GM12872 (cell line): ENCODE measurements around the gene LHFPL2.

Experiments
- TF ChIP-seq, protein P1 (sequence below): IDR thresholded peaks from 3 replicates; pipeline ENCODE4 v1.5.1; 2011; ENCODE audit warnings: low read depth, mild to moderate bottlenecking, low read length, moderate library complexity; ENCODE audit not compliant: insufficient read depth

LHFPL2 gene

DNA sequence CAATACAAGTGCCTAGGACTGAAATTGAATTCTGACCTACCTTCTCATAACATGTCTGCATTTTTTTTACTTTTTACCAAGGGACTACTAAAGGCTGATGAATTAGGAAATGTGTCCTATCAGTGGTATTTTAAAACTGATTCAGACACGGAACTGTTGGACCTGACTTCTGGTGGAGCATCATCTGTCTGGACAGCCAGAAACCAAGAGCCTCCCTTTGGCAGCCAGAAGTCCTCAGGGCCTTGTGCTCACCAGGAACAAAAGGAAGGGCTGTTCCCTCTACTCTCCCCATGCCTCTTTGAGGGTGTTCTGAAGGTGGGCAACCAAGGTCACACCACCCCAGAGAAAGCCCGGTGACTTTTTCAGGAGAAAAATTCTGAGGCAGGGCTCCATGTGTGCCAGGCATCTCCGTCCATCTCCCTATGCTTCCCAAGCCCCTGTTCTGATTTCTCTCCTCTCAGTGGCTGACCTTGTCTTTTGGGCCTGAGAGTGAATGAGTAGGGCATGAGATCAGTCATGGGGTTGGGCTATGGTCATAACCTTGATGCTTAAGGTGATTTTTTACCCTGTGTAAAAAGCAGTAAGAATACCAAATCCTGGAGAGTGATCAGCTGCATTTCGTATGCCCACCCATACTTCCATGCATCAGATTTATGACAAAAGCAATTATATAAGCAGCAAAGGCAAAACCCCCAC lies 144.5 kb downstream of the LHFPL2 start:
- TF ChIP-seq, protein P1, sequence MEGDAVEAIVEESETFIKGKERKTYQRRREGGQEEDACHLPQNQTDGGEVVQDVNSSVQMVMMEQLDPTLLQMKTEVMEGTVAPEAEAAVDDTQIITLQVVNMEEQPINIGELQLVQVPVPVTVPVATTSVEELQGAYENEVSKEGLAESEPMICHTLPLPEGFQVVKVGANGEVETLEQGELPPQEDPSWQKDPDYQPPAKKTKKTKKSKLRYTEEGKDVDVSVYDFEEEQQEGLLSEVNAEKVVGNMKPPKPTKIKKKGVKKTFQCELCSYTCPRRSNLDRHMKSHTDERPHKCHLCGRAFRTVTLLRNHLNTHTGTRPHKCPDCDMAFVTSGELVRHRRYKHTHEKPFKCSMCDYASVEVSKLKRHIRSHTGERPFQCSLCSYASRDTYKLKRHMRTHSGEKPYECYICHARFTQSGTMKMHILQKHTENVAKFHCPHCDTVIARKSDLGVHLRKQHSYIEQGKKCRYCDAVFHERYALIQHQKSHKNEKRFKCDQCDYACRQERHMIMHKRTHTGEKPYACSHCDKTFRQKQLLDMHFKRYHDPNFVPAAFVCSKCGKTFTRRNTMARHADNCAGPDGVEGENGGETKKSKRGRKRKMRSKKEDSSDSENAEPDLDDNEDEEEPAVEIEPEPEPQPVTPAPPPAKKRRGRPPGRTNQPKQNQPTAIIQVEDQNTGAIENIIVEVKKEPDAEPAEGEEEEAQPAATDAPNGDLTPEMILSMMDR = no peak

DNA sequence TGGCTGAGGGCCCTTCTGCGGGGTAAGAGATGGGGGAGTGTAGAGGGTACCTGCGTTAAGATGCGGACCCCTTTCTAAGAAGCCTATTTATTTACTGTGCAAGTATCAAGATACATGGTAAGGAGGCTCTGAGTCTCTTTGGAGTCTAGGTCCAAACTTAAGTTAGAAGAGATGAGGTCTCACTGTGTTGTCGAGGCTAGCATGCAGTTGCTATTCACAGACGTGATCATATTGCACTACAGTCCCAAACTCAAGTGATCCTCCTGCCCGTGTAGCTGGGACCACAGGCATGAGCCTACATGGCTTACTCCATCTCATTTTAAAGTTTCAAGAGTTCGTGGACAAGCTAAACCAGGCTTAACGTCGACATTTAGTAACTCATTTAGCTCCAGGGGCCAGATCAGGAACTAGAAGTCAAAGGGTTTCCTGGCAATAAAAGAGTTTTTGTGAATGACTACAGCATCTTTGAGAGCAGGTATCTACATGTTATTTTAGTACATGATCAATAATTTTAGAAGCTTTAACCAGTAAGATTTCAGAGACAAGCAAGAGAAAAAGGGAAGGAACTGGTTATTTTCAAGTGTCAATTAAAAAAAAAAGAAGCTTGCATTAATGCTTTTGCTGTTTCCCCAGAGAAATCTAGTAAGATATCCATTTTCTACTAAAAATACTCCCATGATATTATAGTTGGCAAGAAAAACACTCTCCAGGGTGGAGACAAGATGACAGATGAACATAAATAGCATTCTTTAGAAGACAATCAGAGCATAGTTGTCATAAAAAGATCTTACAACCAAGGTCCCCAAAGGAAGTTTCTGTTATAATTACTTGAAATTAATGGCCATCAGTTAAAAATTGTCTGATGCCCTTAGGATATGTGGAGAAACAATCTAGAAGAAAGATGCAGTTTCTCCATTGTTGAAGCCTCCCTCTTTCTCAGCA lies 146.9 kb downstream of the LHFPL2 start:
- TF ChIP-seq, protein P1 = no peak

- TF ChIP-seq, protein P1 = no peak
Observed at GRCh38 chr5:78500871-78501270, 147.7 kb downstream of the LHFPL2 start.

DNA sequence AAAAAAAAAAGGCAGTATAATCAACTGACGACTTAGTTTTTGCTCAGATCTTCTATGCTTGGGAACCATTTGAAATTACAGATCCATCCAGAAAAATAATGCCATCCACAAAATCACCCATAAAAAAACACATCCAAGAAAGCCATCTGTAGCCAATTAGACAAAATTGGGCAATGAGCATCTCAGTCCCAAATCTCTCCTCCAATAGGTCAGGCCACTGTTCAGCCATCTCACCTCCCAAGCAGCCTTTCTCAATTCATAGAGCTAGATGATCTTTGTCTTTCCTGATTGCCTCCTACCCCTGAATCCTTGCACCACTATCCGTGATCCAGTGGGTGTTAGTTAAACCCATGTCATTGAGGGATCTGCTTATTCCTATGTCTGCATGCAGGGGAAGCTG lies 148.5 kb downstream of the LHFPL2 start:
- TF ChIP-seq, protein P1 = no peak

- TF ChIP-seq, protein P1 = no peak
Observed at GRCh38 chr5:78499485-78499884, 149.1 kb downstream of the LHFPL2 start.

DNA sequence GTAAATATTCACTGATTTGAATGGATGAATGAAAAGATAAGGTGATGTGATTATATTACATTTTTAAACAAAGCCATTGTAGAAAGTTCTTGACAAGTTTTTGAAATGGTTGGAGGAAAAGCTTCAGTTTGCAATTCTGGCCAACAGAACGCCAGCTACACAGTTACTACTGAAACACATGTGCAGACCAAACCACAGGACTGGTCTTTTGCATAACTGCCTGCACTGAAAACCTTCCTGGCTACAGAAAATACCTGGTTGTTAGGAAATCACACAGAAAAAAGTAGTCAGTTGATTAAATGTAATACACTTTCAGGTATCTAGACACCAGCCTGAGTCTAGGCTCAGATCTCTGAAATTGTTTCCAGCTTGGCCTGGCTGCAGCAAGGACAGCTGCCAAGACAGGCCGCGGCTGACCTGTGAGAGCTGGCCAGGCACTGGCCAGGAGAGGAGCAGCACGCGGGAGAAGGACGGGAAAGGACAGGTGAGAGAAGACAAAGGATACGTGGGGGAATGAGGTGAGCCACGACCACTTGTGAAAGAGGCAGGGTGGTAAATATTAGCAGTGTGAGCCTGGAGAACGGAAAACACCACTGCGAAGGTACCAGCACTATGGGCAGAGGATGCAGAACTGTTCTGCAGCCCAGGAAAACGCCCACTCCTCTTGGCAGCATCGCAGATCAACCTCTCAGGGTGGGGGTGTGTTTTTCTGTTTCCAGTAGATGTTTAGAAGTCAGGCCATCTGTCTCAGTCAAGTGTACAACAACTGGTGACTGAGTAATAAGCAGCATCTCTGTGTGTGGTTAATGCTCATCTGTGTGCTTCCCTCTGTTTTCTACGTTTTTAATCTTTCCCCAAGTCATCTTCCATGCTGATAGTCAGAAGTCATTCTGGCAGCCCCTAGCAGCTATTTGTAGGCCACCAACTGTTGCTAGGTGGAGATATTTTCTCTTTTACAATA lies 150.7 kb downstream of the LHFPL2 start:
- TF ChIP-seq, protein P1 = no peak
